Immature natural killer cell (primary cell): ENCODE measurements around the gene SREBF1. TPM values are rescaled to one million over a fixed set of nuclear protein-coding genes. Genes with fewer than 3 reads are reported as not detected.
A peak's percentile ranks its signal among the peaks of the same experiment; 100 is the strongest.

Experiments
- DNase-seq, 3 donors: peaks; one replicate each; pipeline ENCODE4 v3.0.0; 2022; ENCODE audit warnings: mixed read lengths in 1 of 3
- H3K27ac Mint-ChIP-seq, 6 donors: one replicate each; pipeline ENCODE4 v1.8.0; 2020; ENCODE audit warnings: mixed read lengths in 6 of 6, mild to moderate bottlenecking in 5 of 6, inconsistent platforms in 4 of 6, moderate library complexity in 3 of 6
- H3K27me3 Mint-ChIP-seq, 3 donors: one replicate each; pipeline ENCODE4 v1.8.0; 2020 to 2021; ENCODE audit warnings: low read depth in 3 of 3, mild to moderate bottlenecking in 3 of 3, mixed read lengths in 3 of 3, moderate library complexity in 3 of 3, inconsistent platforms in 1 of 3
- H3K36me3 Mint-ChIP-seq, 3 donors: one replicate each; pipeline ENCODE4 v1.8.0; 2020; ENCODE audit warnings: mixed read lengths in 3 of 3, inconsistent platforms in 2 of 3, mild to moderate bottlenecking in 2 of 3
- H3K4me1 Mint-ChIP-seq, 2 donors: one replicate each; pipeline ENCODE4 v1.8.0; 2020; ENCODE audit warnings: inconsistent platforms in 2 of 2, mild to moderate bottlenecking in 2 of 2, mixed read lengths in 2 of 2, moderate library complexity in 1 of 2
- H3K4me3 Mint-ChIP-seq, 5 donors: one replicate each; pipeline ENCODE4 v1.8.0; 2020; ENCODE audit warnings: mild to moderate bottlenecking in 5 of 5, mixed read lengths in 5 of 5, inconsistent platforms in 3 of 5, moderate library complexity in 3 of 5
- H3K9me3 Mint-ChIP-seq, 6 donors: one replicate each; pipeline ENCODE4 v1.8.0; 2020; ENCODE audit warnings: mild to moderate bottlenecking in 6 of 6, mixed read lengths in 6 of 6, inconsistent platforms in 4 of 6, moderate library complexity in 3 of 6
- polyA plus RNA-seq, 3 donors: library from polyadenylated mRNA; unstranded; fragments of 300-500 nt; fragmentation: Illumina TruSeq; gene quantifications; one replicate each; pipeline ENCODE4 v1.2.3, GENCODE V29; 2021

SREBF1 gene
- polyA plus RNA-seq, 3 donors from 2014 or later: 2.9 to 13.4 (median 4.4) TPM

- peak overlapping the region in 1 of 6 donors; percentile 19 for H3K27ac Mint-ChIP-seq
- DNase-seq: no peak
Observed at GRCh38 chr17:17806035-17806434, 30.8 kb downstream of the SREBF1 start.

DNA sequence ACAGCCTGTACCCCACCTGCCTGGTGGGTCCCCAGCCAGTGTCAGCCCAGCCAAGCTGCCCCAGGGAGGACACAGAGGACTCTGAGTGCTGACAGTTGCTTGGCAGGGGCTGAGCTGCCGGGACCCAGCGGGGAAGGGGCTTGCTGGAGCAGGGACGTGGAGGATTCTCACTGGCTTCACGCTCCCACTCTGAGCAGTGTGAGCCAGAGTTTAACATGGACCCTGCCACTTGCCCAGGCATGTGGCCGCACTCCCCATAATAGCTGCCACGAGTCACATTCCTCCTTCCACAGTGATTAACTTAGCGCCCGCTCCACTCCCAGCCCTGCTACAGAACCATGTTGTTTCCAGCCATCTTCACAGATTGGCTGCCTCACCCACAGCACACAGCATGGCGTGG is 31.2 kb downstream of the SREBF1 start:
- Mint-ChIP-seq H3K36me3 (peaks cover 0 to 10% (median 9%) of the 10 kb centered on the region in 3 donors), H3K4me1 (peaks cover 12 to 13% of the 10 kb centered on the region in 2 donors), H3K27ac (peak overlapping the region in 1 of 6 donors; percentile 56), H3K4me3 (no peak overlapping the region), H3K9me3 (no peaks in the 10 kb centered on the region), H3K27me3 (peaks cover 0 to 8% (median 3%) of the 10 kb centered on the region in 3 donors)
- no peak for DNase-seq

More at GRCh38 chr17:17806035-17806434, 30.8 kb downstream of the SREBF1 start:
- Mint-ChIP-seq H3K27me3 (peaks cover 0 to 8% (median 3%) of the 10 kb centered on the region in 3 donors), H3K4me1 (peaks cover 12 to 13% of the 10 kb centered on the region in 2 donors), H3K9me3 (no peaks in the 10 kb centered on the region), H3K4me3 (no peak overlapping the region), H3K36me3 (peaks cover 0 to 10% (median 9%) of the 10 kb centered on the region in 3 donors)

GRCh38 chr17:17804007-17804406 is 32.8 kb downstream of the SREBF1 start:
- H3K27me3 Mint-ChIP-seq: peaks cover 0 to 8% (median 3%) of the 10 kb centered on the region in 3 donors
- H3K36me3 Mint-ChIP-seq: peaks cover 0 to 10% (median 9%) of the 10 kb centered on the region in 3 donors
- DNase-seq: no peak
- H3K9me3 Mint-ChIP-seq: no peaks in the 10 kb centered on the region
- H3K4me3 Mint-ChIP-seq: no peak overlapping the region
- H3K4me1 Mint-ChIP-seq: peaks cover 11% of the 10 kb centered on the region in 2 donors
- peak overlapping the region in 1 of 6 donors; percentile 22 for H3K27ac Mint-ChIP-seq

GRCh38 chr17:17801800-17802481 is 34.8 kb downstream of the SREBF1 start:
- no peak for DNase-seq
- Mint-ChIP-seq H3K4me1 (peaks cover 5% of the 10 kb centered on the region in 2 donors), H3K27me3 (peaks cover 0 to 3% (median 3%) of the 10 kb centered on the region in 3 donors), H3K9me3 (no peaks in the 10 kb centered on the region), H3K27ac (no peak overlapping the region), H3K36me3 (peaks cover 0 to 10% (median 9%) of the 10 kb centered on the region in 3 donors), H3K4me3 (no peak overlapping the region)

GRCh38 chr17:17800504-17801021 is 36.2 kb downstream of the SREBF1 start:
- H3K4me3 Mint-ChIP-seq: no peak overlapping the region
- peaks cover 0 to 4% (median 3%) of the 10 kb centered on the region in 3 donors for H3K36me3 Mint-ChIP-seq
- no peak overlapping the region for H3K27ac Mint-ChIP-seq

GRCh38 chr17:17798573-17799255 is 38.1 kb downstream of the SREBF1 start:
- Mint-ChIP-seq H3K4me3 (no peak overlapping the region), H3K9me3 (no peaks in the 10 kb centered on the region), H3K27ac (no peak overlapping the region), H3K27me3 (peaks cover 0 to 1% (median 0%) of the 10 kb centered on the region in 3 donors), H3K4me1 (peaks cover 4 to 7% of the 10 kb centered on the region in 2 donors), H3K36me3 (no peaks in the 10 kb centered on the region)
- no peak for DNase-seq

More at GRCh38 chr17:17800504-17801021, 36.2 kb downstream of the SREBF1 start:
- no peaks in the 10 kb centered on the region for H3K9me3 Mint-ChIP-seq
- no peak for DNase-seq
- H3K4me1 Mint-ChIP-seq: peaks cover 0 to 1% of the 10 kb centered on the region in 2 donors
- H3K27me3 Mint-ChIP-seq: peaks cover 0 to 3% (median 1%) of the 10 kb centered on the region in 3 donors

DNA sequence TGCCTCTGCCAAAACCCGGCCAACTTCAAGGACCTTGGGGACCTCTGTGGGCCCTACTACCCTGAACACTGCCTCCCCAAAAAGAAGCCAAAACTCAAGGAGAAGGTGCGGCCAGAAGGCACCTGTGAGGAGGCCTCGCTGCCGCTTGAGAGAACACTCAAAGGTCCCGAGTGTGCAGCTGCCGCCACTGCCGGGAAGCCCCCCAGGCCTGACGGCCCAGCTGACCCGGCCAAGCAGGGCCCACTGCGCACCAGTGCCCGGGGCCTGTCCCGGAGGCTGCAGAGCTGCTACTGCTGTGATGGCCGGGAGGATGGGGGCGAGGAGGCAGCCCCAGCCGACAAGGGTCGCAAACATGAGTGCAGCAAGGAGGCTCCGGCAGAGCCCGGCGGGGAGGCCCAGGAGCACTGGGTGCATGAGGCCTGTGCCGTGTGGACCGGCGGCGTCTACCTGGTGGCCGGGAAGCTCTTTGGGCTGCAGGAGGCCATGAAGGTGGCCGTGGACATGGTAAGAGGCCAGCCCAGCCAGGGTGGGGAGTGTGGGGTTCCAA is 38.7 kb downstream of the SREBF1 start:
- no peaks in the 10 kb centered on the region for H3K9me3 Mint-ChIP-seq

DNA sequence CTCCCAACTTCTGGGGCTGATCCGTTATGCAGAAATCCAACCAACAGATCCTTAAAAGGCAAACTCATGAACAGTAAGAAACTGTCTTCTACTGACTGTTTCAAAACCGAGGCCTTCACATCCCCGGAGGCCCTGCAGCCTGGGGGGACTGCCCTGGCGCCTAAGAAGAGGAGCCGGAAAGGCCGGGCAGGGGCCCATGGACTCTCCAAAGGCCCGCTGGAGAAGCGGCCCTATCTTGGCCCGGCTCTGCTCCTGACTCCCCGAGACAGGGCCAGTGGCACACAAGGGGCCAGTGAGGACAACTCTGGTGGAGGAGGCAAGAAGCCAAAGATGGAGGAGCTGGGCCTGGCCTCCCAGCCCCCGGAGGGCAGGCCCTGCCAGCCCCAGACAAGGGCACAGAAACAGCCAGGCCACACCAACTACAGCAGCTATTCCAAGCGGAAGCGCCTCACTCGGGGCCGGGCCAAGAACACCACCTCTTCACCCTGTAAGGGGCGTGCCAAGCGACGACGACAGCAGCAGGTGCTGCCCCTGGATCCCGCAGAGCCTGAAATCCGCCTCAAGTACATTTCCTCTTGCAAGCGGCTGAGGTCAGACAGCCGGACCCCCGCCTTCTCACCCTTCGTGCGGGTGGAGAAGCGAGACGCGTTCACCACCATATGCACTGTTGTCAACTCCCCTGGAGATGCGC is 39.5 kb downstream of the SREBF1 start:
- H3K9me3 Mint-ChIP-seq: no peaks in the 10 kb centered on the region
- peaks cover 0 to 1% (median 0%) of the 10 kb centered on the region in 3 donors for H3K27me3 Mint-ChIP-seq

More for the DNA sequence above, 38.7 kb downstream of the SREBF1 start:
- DNase-seq: no peak
- peaks cover 0 to 1% (median 0%) of the 10 kb centered on the region in 3 donors for H3K27me3 Mint-ChIP-seq
- no peaks in the 10 kb centered on the region for H3K36me3 Mint-ChIP-seq
- H3K4me3 Mint-ChIP-seq: no peak overlapping the region
- peaks cover 11 to 14% of the 10 kb centered on the region in 2 donors for H3K4me1 Mint-ChIP-seq
- H3K27ac Mint-ChIP-seq: no peak overlapping the region

GRCh38 chr17:17796787-17797061 is 40.1 kb downstream of the SREBF1 start:
- Mint-ChIP-seq H3K4me1 (peaks cover 24 to 25% of the 10 kb centered on the region in 2 donors), H3K9me3 (no peaks in the 10 kb centered on the region), H3K36me3 (no peaks in the 10 kb centered on the region), H3K27ac (no peak overlapping the region), H3K27me3 (peaks cover 0 to 1% (median 0%) of the 10 kb centered on the region in 3 donors), H3K4me3 (no peak overlapping the region)
- DNase-seq: no peak

More for the DNA sequence above, 39.5 kb downstream of the SREBF1 start:
- Mint-ChIP-seq H3K27ac (no peak overlapping the region), H3K36me3 (no peaks in the 10 kb centered on the region), H3K4me1 (peaks cover 19 to 21% of the 10 kb centered on the region in 2 donors), H3K4me3 (no peak overlapping the region)
- DNase-seq: no peak

DNA sequence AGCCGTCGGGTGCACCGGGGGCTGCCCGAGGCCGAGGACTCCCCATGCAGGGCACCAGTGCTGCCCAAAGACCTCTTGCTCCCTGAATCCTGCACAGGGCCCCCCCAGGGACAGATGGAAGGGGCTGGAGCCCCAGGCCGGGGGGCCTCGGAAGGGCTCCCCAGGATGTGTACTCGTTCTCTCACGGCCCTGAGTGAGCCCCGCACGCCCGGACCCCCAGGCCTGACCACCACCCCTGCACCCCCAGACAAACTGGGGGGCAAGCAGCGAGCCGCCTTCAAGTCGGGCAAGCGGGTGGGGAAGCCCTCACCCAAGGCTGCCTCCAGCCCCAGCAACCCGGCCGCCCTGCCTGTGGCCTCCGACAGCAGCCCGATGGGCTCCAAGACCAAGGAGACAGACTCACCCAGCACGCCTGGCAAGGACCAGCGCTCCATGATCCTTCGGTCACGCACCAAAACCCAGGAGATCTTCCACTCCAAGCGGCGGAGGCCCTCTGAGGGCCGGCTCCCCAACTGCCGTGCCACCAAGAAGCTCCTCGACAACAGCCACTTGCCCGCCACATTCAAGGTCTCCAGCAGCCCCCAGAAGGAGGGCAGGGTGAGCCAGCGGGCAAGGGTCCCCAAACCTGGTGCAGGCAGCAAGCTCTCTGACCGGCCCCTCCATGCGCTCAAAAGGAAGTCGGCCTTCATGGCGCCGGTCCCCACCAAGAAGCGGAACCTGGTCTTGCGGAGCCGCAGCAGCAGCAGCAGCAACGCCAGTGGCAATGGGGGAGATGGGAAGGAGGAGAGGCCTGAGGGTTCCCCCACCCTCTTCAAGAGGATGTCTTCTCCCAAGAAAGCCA is 40.6 kb downstream of the SREBF1 start:
- no peak for DNase-seq
- H3K27me3 Mint-ChIP-seq: peaks cover 0 to 1% (median 0%) of the 10 kb centered on the region in 3 donors
- no peaks in the 10 kb centered on the region for H3K36me3 Mint-ChIP-seq
- no peak overlapping the region for H3K27ac Mint-ChIP-seq
- H3K4me1 Mint-ChIP-seq: peaks cover 27% of the 10 kb centered on the region in 2 donors
- H3K4me3 Mint-ChIP-seq: no peak overlapping the region
- no peaks in the 10 kb centered on the region for H3K9me3 Mint-ChIP-seq

DNA sequence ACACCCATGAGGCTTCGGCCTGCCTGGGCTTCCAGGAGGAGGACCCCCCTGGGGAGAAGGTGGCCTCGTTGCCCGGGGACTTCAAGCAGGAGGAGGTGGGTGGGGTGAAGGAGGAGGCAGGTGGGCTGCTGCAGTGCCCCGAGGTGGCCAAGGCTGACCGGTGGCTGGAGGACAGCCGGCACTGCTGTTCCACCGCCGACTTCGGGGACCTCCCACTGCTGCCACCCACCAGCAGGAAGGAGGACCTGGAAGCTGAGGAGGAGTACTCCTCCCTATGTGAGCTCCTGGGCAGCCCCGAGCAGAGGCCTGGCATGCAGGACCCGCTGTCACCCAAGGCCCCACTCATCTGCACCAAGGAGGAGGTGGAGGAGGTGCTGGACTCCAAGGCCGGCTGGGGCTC is 41.5 kb downstream of the SREBF1 start:
- Mint-ChIP-seq H3K9me3 (no peaks in the 10 kb centered on the region), H3K27ac (no peak overlapping the region), H3K27me3 (peaks cover 0 to 1% (median 0%) of the 10 kb centered on the region in 3 donors), H3K4me3 (no peak overlapping the region), H3K36me3 (no peaks in the 10 kb centered on the region), H3K4me1 (peaks cover 28 to 29% of the 10 kb centered on the region in 2 donors)
- no peak for DNase-seq

- Mint-ChIP-seq H3K36me3 (no peaks in the 10 kb centered on the region), H3K4me1 (peaks cover 27 to 32% of the 10 kb centered on the region in 2 donors), H3K4me3 (no peak overlapping the region), H3K27me3 (peaks cover 0 to 1% (median 0%) of the 10 kb centered on the region in 3 donors), H3K27ac (peak overlapping the region in 2 of 6 donors; percentile 79 to 80), H3K9me3 (no peaks in the 10 kb centered on the region)
- no peak for DNase-seq
Observed at GRCh38 chr17:17794382-17794781, 42.4 kb downstream of the SREBF1 start.
